ENCODE results near the gene EPN2.

The EPN2 gene

DNA sequence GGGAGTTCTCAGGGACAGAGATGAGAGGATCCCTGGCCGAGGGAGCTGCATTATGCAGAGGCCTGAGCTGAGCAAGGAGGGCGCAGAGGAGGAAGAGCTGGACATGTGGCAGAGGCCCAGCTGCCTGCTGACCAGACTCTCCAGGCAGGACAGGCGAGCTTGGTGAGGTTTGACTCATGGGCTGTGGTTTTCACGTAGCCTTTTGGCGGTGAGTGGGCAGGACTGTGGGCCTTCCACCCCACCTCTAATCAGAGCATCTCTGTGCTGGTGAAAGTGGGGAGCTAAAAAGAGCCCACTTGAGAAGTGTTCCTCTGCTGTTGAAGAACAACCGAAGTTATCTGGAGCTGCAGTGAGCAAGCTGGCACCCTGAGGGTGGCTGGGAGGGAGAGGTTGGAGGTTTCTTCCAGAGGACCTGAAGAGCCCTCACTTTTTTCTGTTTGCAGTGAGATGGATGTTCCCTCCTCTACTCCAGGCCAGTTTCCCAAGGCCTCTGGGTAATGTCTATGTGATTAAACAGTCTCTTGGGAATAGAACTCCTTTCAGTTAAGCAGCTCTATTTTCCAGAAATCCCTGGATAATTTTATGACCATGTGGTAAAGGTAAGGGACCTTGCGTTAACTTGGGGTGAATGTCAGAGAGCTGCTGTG lies 11.9 kb downstream of the EPN2 start:
- peaks cover 72% of the 10 kb centered on the region for H3K79me2 ChIP-seq
- TF ChIP-seq, protein P1, sequence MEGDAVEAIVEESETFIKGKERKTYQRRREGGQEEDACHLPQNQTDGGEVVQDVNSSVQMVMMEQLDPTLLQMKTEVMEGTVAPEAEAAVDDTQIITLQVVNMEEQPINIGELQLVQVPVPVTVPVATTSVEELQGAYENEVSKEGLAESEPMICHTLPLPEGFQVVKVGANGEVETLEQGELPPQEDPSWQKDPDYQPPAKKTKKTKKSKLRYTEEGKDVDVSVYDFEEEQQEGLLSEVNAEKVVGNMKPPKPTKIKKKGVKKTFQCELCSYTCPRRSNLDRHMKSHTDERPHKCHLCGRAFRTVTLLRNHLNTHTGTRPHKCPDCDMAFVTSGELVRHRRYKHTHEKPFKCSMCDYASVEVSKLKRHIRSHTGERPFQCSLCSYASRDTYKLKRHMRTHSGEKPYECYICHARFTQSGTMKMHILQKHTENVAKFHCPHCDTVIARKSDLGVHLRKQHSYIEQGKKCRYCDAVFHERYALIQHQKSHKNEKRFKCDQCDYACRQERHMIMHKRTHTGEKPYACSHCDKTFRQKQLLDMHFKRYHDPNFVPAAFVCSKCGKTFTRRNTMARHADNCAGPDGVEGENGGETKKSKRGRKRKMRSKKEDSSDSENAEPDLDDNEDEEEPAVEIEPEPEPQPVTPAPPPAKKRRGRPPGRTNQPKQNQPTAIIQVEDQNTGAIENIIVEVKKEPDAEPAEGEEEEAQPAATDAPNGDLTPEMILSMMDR (IDR thresholded peaks at IDR 0.05) = no peak
- H3K36me3 ChIP-seq (ENCODE audit: control insufficient read depth, insufficient read depth, low read length) = no peaks in the 10 kb centered on the region
- H3K27me3 ChIP-seq (ENCODE audit: control insufficient read depth, insufficient read depth, low read length) = no peaks in the 10 kb centered on the region
- H2AFZ ChIP-seq = peak overlapping the region; percentile 9
- H3K9ac ChIP-seq = no peak overlapping the region
- peaks cover 53% of the 10 kb centered on the region for H3K4me1 ChIP-seq
- H3K4me3 ChIP-seq (ENCODE audit: low read depth, low read length) = no peak overlapping the region
- peak overlapping the region; percentile 68 for H3K27ac ChIP-seq
- no peaks in the 10 kb centered on the region for H3K9me3 ChIP-seq (ENCODE audit: control insufficient read depth, low read length)
- H3K4me2 ChIP-seq (ENCODE audit: low read length) = no peak overlapping the region

DNA sequence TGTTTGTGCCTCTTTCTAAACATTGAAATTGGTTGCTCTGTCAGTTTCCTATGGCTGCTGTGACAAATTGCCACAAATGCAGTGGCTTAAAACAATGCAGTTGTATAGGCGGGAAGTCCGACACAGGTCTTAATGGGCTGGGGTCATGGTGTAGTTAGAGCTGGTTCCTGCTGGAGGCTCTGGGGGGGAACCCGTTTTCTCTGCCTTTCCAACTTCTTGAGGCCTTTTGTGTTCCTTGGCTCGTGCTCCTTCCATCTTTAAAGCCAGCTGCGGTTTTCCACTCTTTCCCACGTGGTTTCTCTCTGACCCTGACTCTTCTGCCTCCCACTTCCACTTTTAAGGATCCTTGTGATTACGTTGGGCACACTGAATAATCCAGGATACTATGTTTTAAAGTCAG lies 12.5 kb downstream of the EPN2 start:
- TF ChIP-seq, protein P1 (IDR thresholded peaks at IDR 0.05) = no peak

DNA sequence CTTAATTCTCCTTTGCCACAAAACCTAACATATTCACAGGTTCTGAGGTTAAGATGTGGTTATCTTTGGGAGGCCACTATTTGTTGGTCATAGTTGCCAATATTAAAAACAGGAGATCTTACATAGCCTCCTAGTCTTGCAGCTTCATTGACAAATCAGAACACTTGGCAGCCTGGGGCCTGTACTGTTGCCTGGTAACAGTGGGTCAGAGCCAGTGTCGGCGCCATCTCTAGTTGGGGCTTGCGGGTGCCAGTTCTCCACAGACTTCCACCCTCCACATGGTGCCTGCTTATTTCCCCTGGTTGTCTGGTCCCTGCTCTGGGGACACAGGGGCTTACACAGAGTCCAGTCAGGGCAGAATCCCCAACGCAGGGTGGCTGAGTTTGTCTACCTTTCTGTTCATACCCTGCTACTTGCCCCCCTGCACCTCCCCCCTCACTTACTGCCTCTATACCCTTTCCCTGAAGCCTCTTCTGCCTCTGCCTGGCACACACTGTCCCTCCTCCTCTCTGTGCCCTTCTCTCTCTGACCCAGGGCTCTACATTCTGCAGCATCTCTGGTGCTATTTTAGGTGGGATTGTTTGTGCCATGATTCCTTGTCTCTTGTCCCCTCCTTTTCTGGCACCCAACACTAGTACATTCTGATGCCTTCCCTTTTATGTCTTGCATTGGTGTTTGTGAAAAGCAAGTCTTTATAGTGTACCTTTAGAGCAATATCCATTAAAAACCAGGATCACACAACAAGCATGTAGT lies 13.4 kb downstream of the EPN2 start:
- Histone ChIP-seq H3K27ac (peak overlapping the region; percentile 55), H3K9me3 (ENCODE audit: control insufficient read depth, low read length) (no peaks in the 10 kb centered on the region), H3K9ac (no peak overlapping the region), H3K27me3 (ENCODE audit: control insufficient read depth, insufficient read depth, low read length) (no peaks in the 10 kb centered on the region), H3K79me2 (peaks cover 77% of the 10 kb centered on the region), H2AFZ (peak overlapping the region; percentile 36), H3K4me1 (peaks cover 53% of the 10 kb centered on the region), H3K4me2 (ENCODE audit: low read length) (no peak overlapping the region), H3K36me3 (ENCODE audit: control insufficient read depth, insufficient read depth, low read length) (no peaks in the 10 kb centered on the region), H3K4me3 (ENCODE audit: low read depth, low read length) (no peak overlapping the region)
- TF ChIP-seq, protein P1 (IDR thresholded peaks at IDR 0.05) = no peak

More for the DNA sequence above, 12.5 kb downstream of the EPN2 start:
- H3K4me3 ChIP-seq (ENCODE audit: low read depth, low read length) = no peak overlapping the region
- no peaks in the 10 kb centered on the region for H3K27me3 ChIP-seq (ENCODE audit: control insufficient read depth, insufficient read depth, low read length)
- H3K9me3 ChIP-seq (ENCODE audit: control insufficient read depth, low read length) = no peaks in the 10 kb centered on the region
- H3K4me1 ChIP-seq = peaks cover 53% of the 10 kb centered on the region
- no peak overlapping the region for H2AFZ ChIP-seq
- H3K4me2 ChIP-seq (ENCODE audit: low read length) = no peak overlapping the region
- H3K36me3 ChIP-seq (ENCODE audit: control insufficient read depth, insufficient read depth, low read length) = no peaks in the 10 kb centered on the region
- peaks cover 77% of the 10 kb centered on the region for H3K79me2 ChIP-seq
- H3K27ac ChIP-seq = peak overlapping the region; percentile 55
- H3K9ac ChIP-seq = no peak overlapping the region

DNA sequence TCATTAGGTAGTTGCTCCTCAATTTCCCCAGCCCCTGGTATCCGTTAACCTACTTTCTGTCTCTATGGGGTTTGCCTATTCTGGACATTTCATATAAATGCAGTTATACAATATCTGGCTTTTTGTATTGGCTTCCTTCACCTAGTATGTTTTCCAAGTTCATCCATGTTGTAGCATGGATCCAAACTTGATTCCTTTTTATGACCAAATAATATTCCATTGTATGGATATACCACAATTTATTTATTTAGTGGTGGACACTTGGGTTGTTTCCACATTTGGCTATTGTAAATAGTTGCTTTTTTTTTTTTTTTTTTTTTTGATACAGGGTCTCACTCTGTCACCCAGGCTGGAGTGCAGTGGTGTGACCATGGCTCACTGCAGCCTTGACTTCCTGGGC lies 15.9 kb downstream of the EPN2 start:
- TF ChIP-seq, protein P1 (IDR thresholded peaks at IDR 0.05) = no peak
- H3K27me3 ChIP-seq (ENCODE audit: control insufficient read depth, insufficient read depth, low read length) = no peaks in the 10 kb centered on the region
- no peak overlapping the region for H3K4me3 ChIP-seq (ENCODE audit: low read depth, low read length)
- no peak overlapping the region for H2AFZ ChIP-seq
- H3K4me1 ChIP-seq = peaks cover 39% of the 10 kb centered on the region
- no peak overlapping the region for H3K27ac ChIP-seq
- no peaks in the 10 kb centered on the region for H3K9me3 ChIP-seq (ENCODE audit: control insufficient read depth, low read length)
- no peak overlapping the region for H3K4me2 ChIP-seq (ENCODE audit: low read length)
- peaks cover 77% of the 10 kb centered on the region for H3K79me2 ChIP-seq
- no peaks in the 10 kb centered on the region for H3K36me3 ChIP-seq (ENCODE audit: control insufficient read depth, insufficient read depth, low read length)
- H3K9ac ChIP-seq = no peak overlapping the region

All from parathyroid adenoma (tissue), 2 donors.